ENCODE results near the gene GALNTL6. TPM values are rescaled to one million over a fixed set of nuclear protein-coding genes. Genes with fewer than 3 reads are reported as not detected.

GALNTL6 gene
- total RNA-seq, 1 experiment from 2014 or later: not detected

DNA sequence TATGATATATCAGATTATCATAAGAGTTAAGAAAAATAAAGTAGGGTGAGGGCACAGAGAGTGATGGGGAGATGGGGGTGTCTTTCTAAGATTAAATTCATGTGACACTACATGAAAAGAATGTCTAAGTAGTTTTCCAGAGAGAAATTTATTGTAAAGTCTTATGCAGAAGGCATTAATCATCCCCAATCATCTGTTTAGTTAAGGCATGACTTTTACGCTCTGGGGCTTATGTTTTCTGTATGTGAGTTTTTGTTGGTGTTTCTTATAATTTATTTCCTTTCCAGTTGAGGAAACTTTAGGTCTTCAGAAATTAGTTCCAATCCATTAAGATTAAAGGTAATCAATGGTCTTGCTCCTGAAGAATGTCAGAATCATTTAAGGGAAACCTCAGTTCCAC is 972.4 kb downstream of the GALNTL6 start:
- ATAC-seq (no peak), DNase-seq (ENCODE audit: low read depth, low spot score) (no peak)
- no peak overlapping the region for H2AFZ ChIP-seq (ENCODE audit: low read depth, low read length, poor library complexity, severe bottlenecking)
- H3K4me1 ChIP-seq (ENCODE audit: control insufficient read depth in 1 of 2, insufficient read depth in 2 of 2, low read length in 2 of 2): no peaks in the 10 kb centered on the region
- no peak overlapping the region for H3K9ac ChIP-seq (ENCODE audit: low read length)
- H3K4me3 ChIP-seq (replicated peaks in 1 of 2; ENCODE audit: low read depth in 1 of 2, low read length in 2 of 2): no peak overlapping the region
- H3K36me3 ChIP-seq (ENCODE audit: control insufficient read depth in 1 of 2, insufficient read depth in 2 of 2, low read length in 2 of 2): no peaks in the 10 kb centered on the region
- intact Hi-C loops (cut with micrococcal nuclease): no loop called here
- H3K9me3 ChIP-seq (ENCODE audit: control insufficient read depth in 1 of 2, insufficient read depth in 1 of 2, low read depth in 1 of 2, low read length in 2 of 2): no peaks in the 10 kb centered on the region
- POLR2A ChIA-PET: no interaction called here
- H3K4me2 ChIP-seq (ENCODE audit: low read length): no peak overlapping the region
- no TSS peak for BruUV-seq (replicated peaks)
- no peaks in the 10 kb centered on the region for H3K27me3 ChIP-seq (ENCODE audit: insufficient read depth, low read length)
- TF ChIP-seq EZH2phosphoT487 (IDR thresholded peaks at IDR 0.05; ENCODE audit: borderline replicate concordance): no peak
- no peak for TF ChIP-seq EGR1 (IDR thresholded peaks at IDR 0.05; ENCODE audit: low read depth)
- H3K79me2 ChIP-seq (ENCODE audit: insufficient read depth, low read length): no peaks in the 10 kb centered on the region
- H4K20me1 ChIP-seq (ENCODE audit: insufficient read depth): no peaks in the 10 kb centered on the region
- CTCF ChIA-PET: no interaction called here
- no peaks in the 10 kb centered on the region for H3K9me2 ChIP-seq (ENCODE audit: insufficient read depth)
- RAD21 ChIA-PET (ENCODE audit: low non-redundant PET in 1 of 2, low total read pairs in 2 of 2, uncharacterized antibody in 2 of 2, unreplicated experiment in 2 of 2): no interaction called here
- no peak overlapping the region for H3K27ac ChIP-seq (ENCODE audit: low read depth, low read length)

DNA sequence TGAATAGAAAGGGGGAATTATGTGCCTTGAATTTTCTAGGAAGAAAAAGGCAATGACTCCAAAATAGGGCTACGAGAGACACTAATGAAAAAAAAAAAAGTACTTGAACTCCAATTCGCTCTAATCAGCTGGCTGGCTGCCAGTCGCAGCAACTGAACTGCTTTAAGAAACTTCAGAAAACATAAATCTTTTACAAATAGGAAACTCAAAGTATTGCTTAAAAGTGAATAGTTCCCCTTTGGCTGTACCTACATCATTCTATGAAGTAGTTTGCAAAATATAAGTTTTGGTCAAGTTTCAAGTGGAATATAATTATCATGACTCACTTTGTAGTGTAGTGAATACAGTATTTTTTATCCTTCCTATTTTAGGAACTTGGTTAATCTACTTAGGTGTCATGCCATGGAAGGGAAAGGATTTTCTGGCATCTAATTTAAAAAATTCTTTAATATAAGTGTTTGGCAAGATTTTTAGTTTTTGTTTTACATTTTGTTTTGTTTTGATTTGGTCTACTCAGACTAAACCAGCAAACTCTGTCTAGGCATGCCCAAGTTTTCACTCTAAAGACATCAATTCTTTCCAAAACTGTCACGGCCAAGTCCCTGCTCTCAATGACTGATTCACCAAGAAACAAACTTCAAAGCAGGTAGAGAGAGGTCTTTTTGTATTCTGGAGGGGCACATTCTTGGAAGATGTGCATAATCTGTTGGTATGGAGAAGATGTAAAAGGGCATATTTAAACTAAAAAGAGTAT is 973.0 kb downstream of the GALNTL6 start:
- intact Hi-C loops (cut with micrococcal nuclease): no loop called here
- H3K9me2 ChIP-seq (ENCODE audit: insufficient read depth): no peaks in the 10 kb centered on the region
- RAD21 ChIA-PET (ENCODE audit: low non-redundant PET in 1 of 2, low total read pairs in 2 of 2, uncharacterized antibody in 2 of 2, unreplicated experiment in 2 of 2): no interaction called here
- BruUV-seq (replicated peaks): no TSS peak
- no peaks in the 10 kb centered on the region for H3K36me3 ChIP-seq (ENCODE audit: control insufficient read depth in 1 of 2, insufficient read depth in 2 of 2, low read length in 2 of 2)
- H3K27ac ChIP-seq (ENCODE audit: low read depth, low read length): no peak overlapping the region
- no peaks in the 10 kb centered on the region for H3K9me3 ChIP-seq (ENCODE audit: control insufficient read depth in 1 of 2, insufficient read depth in 1 of 2, low read depth in 1 of 2, low read length in 2 of 2)
- no peaks in the 10 kb centered on the region for H3K79me2 ChIP-seq (ENCODE audit: insufficient read depth, low read length)
- no peaks in the 10 kb centered on the region for H4K20me1 ChIP-seq (ENCODE audit: insufficient read depth)
- no peak overlapping the region for H3K4me2 ChIP-seq (ENCODE audit: low read length)
- TF ChIP-seq EGR1 (IDR thresholded peaks at IDR 0.05; ENCODE audit: low read depth) (no peak), CEBPB (IDR thresholded peaks at IDR 0.05; ENCODE audit: low read depth) (no peak), SRF (IDR thresholded peaks at IDR 0.05; ENCODE audit: low read depth) (no peak), EZH2 (IDR thresholded peaks at IDR 0.05) (no peak), ZFX (IDR thresholded peaks at IDR 0.05) (no peak), YY1 (IDR thresholded peaks at IDR 0.05; ENCODE audit: extremely low read depth, insufficient replicate concordance, low read depth, low read length) (no peak), JUND (IDR thresholded peaks at IDR 0.05) (no peak), SIN3A (IDR thresholded peaks at IDR 0.05; ENCODE audit: low read depth) (no peak), CBX3 (IDR thresholded peaks at IDR 0.05; ENCODE audit: low read depth) (no peak), EZH2phosphoT487 (IDR thresholded peaks at IDR 0.05; ENCODE audit: borderline replicate concordance) (no peak)
- TF ChIP-seq, protein P1, sequence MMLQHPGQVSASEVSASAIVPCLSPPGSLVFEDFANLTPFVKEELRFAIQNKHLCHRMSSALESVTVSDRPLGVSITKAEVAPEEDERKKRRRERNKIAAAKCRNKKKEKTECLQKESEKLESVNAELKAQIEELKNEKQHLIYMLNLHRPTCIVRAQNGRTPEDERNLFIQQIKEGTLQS (IDR thresholded peaks at IDR 0.05): no peak
- TF ChIP-seq, protein P2, sequence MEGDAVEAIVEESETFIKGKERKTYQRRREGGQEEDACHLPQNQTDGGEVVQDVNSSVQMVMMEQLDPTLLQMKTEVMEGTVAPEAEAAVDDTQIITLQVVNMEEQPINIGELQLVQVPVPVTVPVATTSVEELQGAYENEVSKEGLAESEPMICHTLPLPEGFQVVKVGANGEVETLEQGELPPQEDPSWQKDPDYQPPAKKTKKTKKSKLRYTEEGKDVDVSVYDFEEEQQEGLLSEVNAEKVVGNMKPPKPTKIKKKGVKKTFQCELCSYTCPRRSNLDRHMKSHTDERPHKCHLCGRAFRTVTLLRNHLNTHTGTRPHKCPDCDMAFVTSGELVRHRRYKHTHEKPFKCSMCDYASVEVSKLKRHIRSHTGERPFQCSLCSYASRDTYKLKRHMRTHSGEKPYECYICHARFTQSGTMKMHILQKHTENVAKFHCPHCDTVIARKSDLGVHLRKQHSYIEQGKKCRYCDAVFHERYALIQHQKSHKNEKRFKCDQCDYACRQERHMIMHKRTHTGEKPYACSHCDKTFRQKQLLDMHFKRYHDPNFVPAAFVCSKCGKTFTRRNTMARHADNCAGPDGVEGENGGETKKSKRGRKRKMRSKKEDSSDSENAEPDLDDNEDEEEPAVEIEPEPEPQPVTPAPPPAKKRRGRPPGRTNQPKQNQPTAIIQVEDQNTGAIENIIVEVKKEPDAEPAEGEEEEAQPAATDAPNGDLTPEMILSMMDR (IDR thresholded peaks at IDR 0.05 in 2 of 3, conservative IDR thresholded peaks at IDR 0.05 in 1 of 3; ENCODE audit: borderline replicate concordance in 1 of 3, insufficient read depth in 1 of 3, low read depth in 2 of 3, low read length in 2 of 3): no peak
- TF ChIP-seq, protein P3, sequence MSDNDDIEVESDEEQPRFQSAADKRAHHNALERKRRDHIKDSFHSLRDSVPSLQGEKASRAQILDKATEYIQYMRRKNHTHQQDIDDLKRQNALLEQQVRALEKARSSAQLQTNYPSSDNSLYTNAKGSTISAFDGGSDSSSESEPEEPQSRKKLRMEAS (IDR thresholded peaks at IDR 0.05): no peak
- TF ChIP-seq, protein P4, sequence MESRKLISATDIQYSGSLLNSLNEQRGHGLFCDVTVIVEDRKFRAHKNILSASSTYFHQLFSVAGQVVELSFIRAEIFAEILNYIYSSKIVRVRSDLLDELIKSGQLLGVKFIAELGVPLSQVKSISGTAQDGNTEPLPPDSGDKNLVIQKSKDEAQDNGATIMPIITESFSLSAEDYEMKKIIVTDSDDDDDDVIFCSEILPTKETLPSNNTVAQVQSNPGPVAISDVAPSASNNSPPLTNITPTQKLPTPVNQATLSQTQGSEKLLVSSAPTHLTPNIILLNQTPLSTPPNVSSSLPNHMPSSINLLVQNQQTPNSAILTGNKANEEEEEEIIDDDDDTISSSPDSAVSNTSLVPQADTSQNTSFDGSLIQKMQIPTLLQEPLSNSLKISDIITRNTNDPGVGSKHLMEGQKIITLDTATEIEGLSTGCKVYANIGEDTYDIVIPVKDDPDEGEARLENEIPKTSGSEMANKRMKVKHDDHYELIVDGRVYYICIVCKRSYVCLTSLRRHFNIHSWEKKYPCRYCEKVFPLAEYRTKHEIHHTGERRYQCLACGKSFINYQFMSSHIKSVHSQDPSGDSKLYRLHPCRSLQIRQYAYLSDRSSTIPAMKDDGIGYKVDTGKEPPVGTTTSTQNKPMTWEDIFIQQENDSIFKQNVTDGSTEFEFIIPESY (IDR thresholded peaks at IDR 0.05; ENCODE audit: extremely low read depth, insufficient replicate concordance, low read length): no peak
- no peak overlapping the region for H3K9ac ChIP-seq (ENCODE audit: low read length)
- no peak overlapping the region for H3K4me3 ChIP-seq (replicated peaks in 1 of 2; ENCODE audit: low read depth in 1 of 2, low read length in 2 of 2)
- H3K27me3 ChIP-seq (ENCODE audit: insufficient read depth, low read length): no peaks in the 10 kb centered on the region
- ATAC-seq: no peak
- H3K4me1 ChIP-seq (ENCODE audit: control insufficient read depth in 1 of 2, insufficient read depth in 2 of 2, low read length in 2 of 2): no peaks in the 10 kb centered on the region
- POLR2A ChIA-PET: no interaction called here
- no peak for DNase-seq (ENCODE audit: low read depth, low spot score)
- CTCF ChIA-PET: no interaction called here
- no peak overlapping the region for H2AFZ ChIP-seq (ENCODE audit: low read depth, low read length, poor library complexity, severe bottlenecking)
